Placental pericyte (primary cell): ENCODE measurements around the gene FAM241A. TPM values are rescaled to one million over a fixed set of nuclear protein-coding genes. Genes with fewer than 3 reads are reported as not detected.

Source experiments
- total RNA-seq: library from RNA; depleted of rRNA; stranded (reverse); fragments of >200 nt; gene quantifications from 2 replicates; pipeline ENCODE4 v1.2.3, GENCODE V29; 2012

The FAM241A gene
- total RNA-seq, result 0.88 and 2.3 TPM in 2 replicates

DNA sequence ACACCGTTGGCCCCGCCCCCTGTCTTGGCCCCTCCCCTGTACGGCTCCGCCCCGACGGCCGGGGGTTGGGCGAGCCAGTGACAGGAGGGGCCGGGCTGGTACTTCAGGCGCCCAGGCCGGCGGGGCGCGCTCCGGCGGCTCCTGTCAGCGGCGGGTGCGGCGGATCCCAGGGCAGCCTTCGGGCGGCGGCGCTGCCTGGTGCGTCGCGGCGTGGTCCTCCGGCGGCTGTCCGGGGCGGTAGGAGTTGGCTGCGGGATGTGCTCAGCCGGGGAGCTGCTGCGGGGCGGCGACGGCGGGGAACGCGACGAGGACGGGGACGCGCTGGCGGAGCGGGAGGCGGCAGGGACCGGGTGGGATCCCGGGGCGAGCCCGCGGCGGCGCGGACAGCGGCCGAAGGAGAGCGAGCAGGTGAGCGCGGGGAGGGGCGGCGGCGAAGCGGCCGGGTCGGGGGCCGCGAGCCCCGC is at the start of gene FAM241A:
TSS of gene FAM241A (plus strand) at position 129 of the 464 bp plus-strand sequence. CDS start at position 256, 127 bp downstream.

DNA sequence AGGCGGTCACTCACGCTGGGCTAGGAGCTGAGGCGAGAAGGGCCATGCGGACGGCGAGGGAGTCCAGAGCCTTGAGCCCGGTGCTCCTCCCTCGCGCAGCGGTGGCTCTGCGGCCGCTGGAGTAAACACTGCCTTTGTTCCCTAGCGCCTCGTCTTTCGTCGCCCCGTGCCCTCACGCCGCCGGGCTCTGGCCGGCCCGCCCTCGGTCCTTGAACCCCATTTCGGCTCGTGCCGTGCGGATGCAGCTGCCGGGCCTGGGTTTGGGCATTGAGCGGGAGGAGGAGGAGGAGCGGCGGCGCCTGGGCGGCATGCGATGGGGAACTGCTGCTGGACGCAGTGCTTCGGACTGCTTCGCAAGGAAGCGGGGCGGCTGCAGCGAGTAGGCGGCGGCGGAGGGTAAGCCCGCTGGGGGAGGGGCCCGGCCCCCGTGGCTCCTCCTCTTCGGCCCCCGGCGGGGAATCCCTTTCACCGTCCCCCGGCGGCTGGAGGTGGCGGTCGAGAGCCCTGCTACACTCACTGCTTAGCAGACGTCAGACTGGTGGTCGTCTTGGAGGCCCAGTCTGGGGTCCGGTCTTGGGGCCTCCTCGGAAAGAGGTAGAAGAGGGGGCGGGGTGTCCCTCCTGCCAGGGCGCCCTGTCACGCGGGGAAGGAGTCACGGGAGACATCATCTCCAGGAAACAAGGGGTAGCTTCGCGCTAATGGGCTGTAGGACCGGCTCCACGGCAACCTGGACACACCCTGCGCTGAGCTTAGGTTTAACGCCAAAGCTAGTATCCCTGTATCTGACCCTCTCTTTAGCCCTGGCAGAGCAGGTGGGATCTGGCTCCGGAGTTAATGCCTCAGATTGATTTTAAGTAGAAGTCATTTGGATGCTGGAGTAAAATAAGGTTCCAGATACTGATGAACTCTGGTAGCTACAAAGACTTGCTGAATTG is 86.8 kb downstream of the FAM241A start, which contains the start of gene AP1AR:
TSS of gene AP1AR (plus strand) at position 9 of the 935 bp plus-strand sequence. CDS start at position 314, 305 bp downstream.

Other genes starting within 250 kb of the FAM241A start
- gene AP1AR, start 86.3 kb downstream of the FAM241A start, total RNA-seq, result 30.2 and 31.2 TPM in 2 replicates
- gene TIFA, start 140.4 kb downstream of the FAM241A start, total RNA-seq, result 3.5 and 5.3 TPM in 2 replicates
- 9.6 and 19.7 TPM in 2 replicates for gene ALPK1, start 151.9 kb downstream of the FAM241A start, total RNA-seq